Hepatocyte (in vitro differentiated cells): ENCODE data around the gene FAM120A.

ENCODE experiments used
- EZH2 ChIP-seq: fragments of 200-600 bp; sonication (generic); IDR thresholded peaks from 2 replicates; pipeline ENCODE4 v1.6.1; 2016; ENCODE audit warnings: antibody characterized with exemption, mild to moderate bottlenecking, borderline replicate concordance
- TF ChIP-seq, protein P1 (sequence below): fragments of 200-600 bp; sonication (generic); IDR thresholded peaks from 2 replicates; pipeline ENCODE4 v1.5.1; 2016; ENCODE audit warnings: antibody characterized with exemption, mild to moderate bottlenecking; ENCODE audit not compliant: poor library complexity

DNA sequence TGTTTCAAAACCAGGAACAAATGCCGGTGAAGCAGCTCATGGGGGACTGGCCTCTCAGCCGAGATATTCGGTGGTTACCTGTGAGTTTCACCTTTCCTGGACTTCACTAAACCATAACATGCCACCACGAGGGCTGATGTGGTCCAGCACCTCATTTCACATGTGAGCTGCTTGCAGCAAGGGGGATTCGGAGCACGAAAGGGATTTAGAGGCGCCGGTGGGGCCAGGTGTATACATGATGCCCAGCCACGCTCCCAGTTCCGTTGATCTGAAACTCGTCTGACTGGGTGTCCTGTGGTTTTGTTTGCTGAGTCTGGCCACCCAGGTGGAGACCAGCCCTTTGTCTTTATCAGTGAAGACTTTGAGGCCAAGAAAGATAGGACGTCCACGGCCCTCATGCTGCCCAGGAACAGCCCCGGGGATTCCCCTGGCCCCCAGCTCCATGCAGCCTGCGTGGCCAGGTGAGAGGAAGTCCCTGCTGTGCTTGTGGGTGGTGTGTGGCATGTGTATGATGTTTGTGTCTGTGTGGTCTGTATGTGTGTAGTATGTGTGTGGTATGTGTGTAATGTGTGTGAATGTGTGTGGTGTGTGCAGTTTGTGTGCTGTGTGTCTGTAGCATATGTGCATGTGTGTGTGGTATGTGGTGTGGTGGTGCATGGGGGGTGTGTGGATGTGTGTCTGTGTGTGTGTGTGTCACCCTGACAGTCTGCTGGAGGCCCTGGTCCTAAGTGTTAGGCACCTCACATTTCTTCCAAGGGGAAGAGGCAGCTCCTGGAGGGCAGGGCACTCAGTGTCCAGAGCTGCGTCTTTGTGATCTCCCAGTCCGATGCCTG, 148.3 kb downstream of the FAM120A start:
- TF ChIP-seq, protein P1, sequence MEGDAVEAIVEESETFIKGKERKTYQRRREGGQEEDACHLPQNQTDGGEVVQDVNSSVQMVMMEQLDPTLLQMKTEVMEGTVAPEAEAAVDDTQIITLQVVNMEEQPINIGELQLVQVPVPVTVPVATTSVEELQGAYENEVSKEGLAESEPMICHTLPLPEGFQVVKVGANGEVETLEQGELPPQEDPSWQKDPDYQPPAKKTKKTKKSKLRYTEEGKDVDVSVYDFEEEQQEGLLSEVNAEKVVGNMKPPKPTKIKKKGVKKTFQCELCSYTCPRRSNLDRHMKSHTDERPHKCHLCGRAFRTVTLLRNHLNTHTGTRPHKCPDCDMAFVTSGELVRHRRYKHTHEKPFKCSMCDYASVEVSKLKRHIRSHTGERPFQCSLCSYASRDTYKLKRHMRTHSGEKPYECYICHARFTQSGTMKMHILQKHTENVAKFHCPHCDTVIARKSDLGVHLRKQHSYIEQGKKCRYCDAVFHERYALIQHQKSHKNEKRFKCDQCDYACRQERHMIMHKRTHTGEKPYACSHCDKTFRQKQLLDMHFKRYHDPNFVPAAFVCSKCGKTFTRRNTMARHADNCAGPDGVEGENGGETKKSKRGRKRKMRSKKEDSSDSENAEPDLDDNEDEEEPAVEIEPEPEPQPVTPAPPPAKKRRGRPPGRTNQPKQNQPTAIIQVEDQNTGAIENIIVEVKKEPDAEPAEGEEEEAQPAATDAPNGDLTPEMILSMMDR = no peak
- no peak for TF ChIP-seq EZH2
